Testis (tissue), 3 donors: ENCODE results near the gene SLAMF8. TPM values are rescaled to one million over a fixed set of nuclear protein-coding genes. Genes with fewer than 3 reads are reported as not detected.

Experiments used
- DNase-seq: peaks from one replicate; pipeline ENCODE4 v3.0.0-alpha.2; 2019
- H3K27ac ChIP-seq, 2 donors: fragments of 200-600 bp; sonication (generic); one replicate each; pipeline ENCODE4 v1.5.1; 2019
- H3K27me3 ChIP-seq: fragments of 200-600 bp; sonication (generic); one replicate; pipeline ENCODE4 v1.5.1; 2019
- H3K36me3 ChIP-seq: fragments of 200-600 bp; sonication (generic); one replicate; pipeline ENCODE4 v1.5.1; 2017; ENCODE audit warnings: low read depth; ENCODE audit errors: missing control alignments
- H3K4me1 ChIP-seq: fragments of 200-600 bp; sonication (generic); one replicate; pipeline ENCODE4 v1.5.1; 2019
- H3K4me3 ChIP-seq, 2 donors: fragments of 200-600 bp; sonication (generic); one replicate each; pipeline ENCODE4 v1.5.1; 2017 to 2019
- H3K9me3 ChIP-seq: fragments of 200-600 bp; sonication (generic); one replicate; pipeline ENCODE4 v1.5.1; 2017
- CTCF ChIP-seq, 3 experiments: fragments of 450-650 bp in 2 of 3; fragments of 200-600 bp in 1 of 3; sonication (generic) in 1 of 3; IDR thresholded peaks; one replicate each; pipeline ENCODE4 v1.5.1; 2016 to 2019; ENCODE audit warnings: antibody characterized with exemption in 3 of 3, mild to moderate bottlenecking in 2 of 3, moderate library complexity in 1 of 3
- POLR2A ChIP-seq: fragments of 450-650 bp; IDR thresholded peaks from one replicate; pipeline ENCODE4 v1.6.1; 2017; ENCODE audit warnings: antibody characterized with exemption, mild to moderate bottlenecking, moderate library complexity
- WGBS, 2 donors: methylation state at CpG; one replicate each; pipeline ENCODE4 v1.1.5; 2018; 5-methylcytosine and 5-hydroxymethylcytosine counted together
- intact Hi-C: fragments of 100-400 bp; cut with DNase I; formaldehyde crosslinking; loops from one replicate; pipeline ENCODE4 v1.15.1; 2023; ENCODE audit warnings: low total_unique reads
- polyA plus RNA-seq: library from polyadenylated mRNA; stranded (reverse); fragments of 350-450 nt; fragmentation: Illumina TruSeq; extraction: RNeasy Lipid Tissue Mini Kit (QIAGEN cat#74804); gene quantifications from one replicate; pipeline ENCODE4 v1.2.3, GENCODE V29; 2014; ENCODE audit warnings: low read depth, low replicate concordance; ENCODE audit not compliant: insufficient read depth
- total RNA-seq, 2 donors: library from RNA; depleted of rRNA; stranded (reverse); fragments of >200 nt; gene quantifications; one replicate each; pipeline ENCODE4 v1.2.3, GENCODE V29; 2016

SLAMF8 gene
- total and polyA plus RNA-seq, 3 donors from 2014 or later = 0.47 to 5.3 (median 0.74) TPM

DNA sequence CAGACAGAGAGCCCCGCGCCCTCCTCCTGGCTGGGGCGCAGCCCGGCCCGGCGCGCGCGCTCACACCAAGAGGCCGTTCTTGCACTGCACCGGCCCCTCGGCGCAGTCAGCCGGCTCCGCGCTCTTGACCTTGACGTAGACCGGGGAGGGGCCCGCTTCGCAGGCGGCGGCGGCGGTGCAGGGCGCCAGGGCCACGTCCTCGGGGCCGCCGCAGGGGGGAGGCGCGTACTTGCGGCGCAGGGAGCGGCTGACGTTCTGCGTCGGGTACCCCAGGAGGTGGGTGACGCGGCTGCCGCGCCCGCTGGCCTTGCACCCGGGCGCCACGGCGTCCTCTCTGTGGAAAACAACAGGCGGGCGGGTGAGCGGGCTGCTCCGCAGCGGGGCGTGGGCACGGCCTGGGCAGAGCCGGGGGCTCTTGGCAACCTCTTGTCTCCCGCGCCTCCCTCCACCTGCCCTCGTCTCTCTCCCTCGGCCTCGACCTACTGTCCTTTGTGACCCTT lies 28.1 kb downstream of the SLAMF8 start:
- TF ChIP-seq POLR2A (peak; percentile 38), CTCF (IDR thresholded peaks at IDR 0.05) (peak in 1 of 3 experiments; percentile 20)
- peaks cover 8% of the 10 kb centered on the region for H3K4me1 ChIP-seq
- no peaks in the 10 kb centered on the region for H3K36me3 ChIP-seq
- peak overlapping the region; percentile 71 to 75 for H3K4me3 ChIP-seq
- DNase-seq = peak; percentile 85
- H3K9me3 ChIP-seq = no peaks in the 10 kb centered on the region
- WGBS, 2 donors = 1% methylated on average over 14 to 59 of the region's 59 CpGs
- H3K27me3 ChIP-seq = no peaks in the 10 kb centered on the region
- intact Hi-C loops = no loop called here
- H3K27ac ChIP-seq = peak overlapping the region; percentile 87 to 94

- Histone ChIP-seq H3K27ac (no peak overlapping the region), H3K36me3 (no peaks in the 10 kb centered on the region), H3K27me3 (no peaks in the 10 kb centered on the region), H3K9me3 (no peaks in the 10 kb centered on the region), H3K4me1 (peaks cover 8% of the 10 kb centered on the region), H3K4me3 (no peak overlapping the region)
- TF ChIP-seq POLR2A = no peak
- no peak for TF ChIP-seq CTCF (IDR thresholded peaks at IDR 0.05)
- intact Hi-C loops = no loop called here
- DNase-seq = no peak
- 56 to 61% methylated on average over 28 to 34 of the region's 34 CpGs for WGBS, 2 donors
These were observed 29.0 kb downstream of the SLAMF8 start for GRCh38 chr1:159855709-159856108.

- Histone ChIP-seq H3K27me3 (no peaks in the 10 kb centered on the region), H3K4me3 (no peak overlapping the region), H3K27ac (no peak overlapping the region), H3K36me3 (no peaks in the 10 kb centered on the region), H3K4me1 (peaks cover 8% of the 10 kb centered on the region), H3K9me3 (no peaks in the 10 kb centered on the region)
- TF ChIP-seq CTCF (IDR thresholded peaks at IDR 0.05) (no peak), POLR2A (no peak)
- 78 to 93% methylated on average over 1 of the region's 1 CpG for WGBS, 2 donors
- DNase-seq = no peak
- intact Hi-C loops = no loop called here
These were observed 29.9 kb downstream of the SLAMF8 start for GRCh38 chr1:159856576-159856975.

DNA sequence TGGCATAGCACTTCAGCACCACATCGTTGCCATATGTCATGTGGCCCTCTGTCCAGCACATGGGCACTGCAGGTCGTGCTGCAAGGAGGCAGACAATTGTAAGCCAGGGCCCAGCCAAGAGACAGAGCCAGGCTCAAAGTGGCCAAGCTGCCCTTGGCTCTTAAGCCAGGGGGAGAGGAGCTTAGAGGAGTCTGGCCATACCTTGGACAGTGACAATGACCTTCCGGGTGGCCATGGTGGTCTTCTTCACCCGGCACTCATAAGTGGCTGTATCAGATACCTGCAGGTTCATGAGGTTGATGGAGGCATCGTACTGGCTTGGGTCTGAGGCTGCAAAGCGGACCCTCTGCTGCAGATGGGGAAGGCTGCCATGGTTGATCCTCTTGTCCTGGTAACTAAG lies 31.2 kb downstream of the SLAMF8 start:
- Histone ChIP-seq H3K36me3 (no peaks in the 10 kb centered on the region), H3K4me1 (peaks cover 8% of the 10 kb centered on the region), H3K27me3 (no peaks in the 10 kb centered on the region), H3K4me3 (no peak overlapping the region), H3K9me3 (no peaks in the 10 kb centered on the region), H3K27ac (no peak overlapping the region)
- DNase-seq = no peak
- no peak for TF ChIP-seq POLR2A
- TF ChIP-seq CTCF (IDR thresholded peaks at IDR 0.05) = no peak
- 89% methylated on average over 6 of the region's 6 CpGs; no CpG with 5 or more reads in 1 of the 2 donors for WGBS, 2 donors
- intact Hi-C loops = no loop called here

- Histone ChIP-seq H3K9me3 (no peaks in the 10 kb centered on the region), H3K27ac (no peak overlapping the region), H3K36me3 (no peaks in the 10 kb centered on the region), H3K4me3 (no peak overlapping the region), H3K4me1 (peaks cover 3% of the 10 kb centered on the region), H3K27me3 (no peaks in the 10 kb centered on the region)
- no peak for TF ChIP-seq CTCF (IDR thresholded peaks at IDR 0.05)
- intact Hi-C loops = no loop called here
- no peak for DNase-seq
- 88 to 93% methylated on average over 5 to 7 of the region's 7 CpGs for WGBS, 2 donors
These were observed 33.2 kb downstream of the SLAMF8 start for GRCh38 chr1:159859767-159860322.
